ENCODE data around the gene PRKAR1B.

DNA sequence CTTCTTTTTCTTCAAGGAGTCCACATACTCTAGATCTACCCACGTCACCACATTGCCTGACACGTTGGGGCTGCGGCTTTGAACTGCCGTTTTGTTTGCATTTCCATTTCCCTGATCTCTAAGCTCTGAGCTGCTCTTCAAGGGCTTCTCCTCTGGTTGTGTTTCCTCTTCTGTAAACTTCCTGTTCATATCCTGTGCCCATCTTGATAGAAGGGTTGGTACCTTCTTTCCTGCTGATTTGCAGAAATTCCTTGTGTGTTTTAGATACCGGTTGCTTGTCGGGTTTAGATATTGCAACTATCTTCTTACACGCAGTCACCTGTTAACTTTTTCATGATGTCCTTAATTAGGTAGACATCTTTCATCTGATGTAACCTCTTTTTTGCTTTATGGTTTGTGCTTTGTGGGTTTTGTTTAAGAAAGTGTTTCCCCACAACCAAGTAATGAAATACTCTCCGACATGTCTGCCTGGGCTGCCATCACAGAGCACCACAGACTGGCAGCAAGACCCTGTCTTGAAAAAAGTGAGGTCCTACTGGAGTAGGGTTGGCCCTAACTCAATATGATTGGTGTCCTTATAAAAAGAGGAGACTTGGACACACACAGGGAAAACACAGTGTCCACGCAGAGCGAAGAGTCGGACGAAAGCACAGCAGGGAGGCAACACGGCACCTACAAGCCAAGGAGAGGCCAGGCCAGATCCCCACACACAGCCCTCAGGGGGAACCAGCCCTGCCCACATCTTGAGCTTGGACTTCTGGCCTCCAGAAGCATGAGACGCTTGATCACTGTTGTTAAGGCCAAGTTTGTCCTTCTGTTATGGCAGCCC is 108.3 kb downstream of the PRKAR1B start:
- TF ChIP-seq, protein P1, sequence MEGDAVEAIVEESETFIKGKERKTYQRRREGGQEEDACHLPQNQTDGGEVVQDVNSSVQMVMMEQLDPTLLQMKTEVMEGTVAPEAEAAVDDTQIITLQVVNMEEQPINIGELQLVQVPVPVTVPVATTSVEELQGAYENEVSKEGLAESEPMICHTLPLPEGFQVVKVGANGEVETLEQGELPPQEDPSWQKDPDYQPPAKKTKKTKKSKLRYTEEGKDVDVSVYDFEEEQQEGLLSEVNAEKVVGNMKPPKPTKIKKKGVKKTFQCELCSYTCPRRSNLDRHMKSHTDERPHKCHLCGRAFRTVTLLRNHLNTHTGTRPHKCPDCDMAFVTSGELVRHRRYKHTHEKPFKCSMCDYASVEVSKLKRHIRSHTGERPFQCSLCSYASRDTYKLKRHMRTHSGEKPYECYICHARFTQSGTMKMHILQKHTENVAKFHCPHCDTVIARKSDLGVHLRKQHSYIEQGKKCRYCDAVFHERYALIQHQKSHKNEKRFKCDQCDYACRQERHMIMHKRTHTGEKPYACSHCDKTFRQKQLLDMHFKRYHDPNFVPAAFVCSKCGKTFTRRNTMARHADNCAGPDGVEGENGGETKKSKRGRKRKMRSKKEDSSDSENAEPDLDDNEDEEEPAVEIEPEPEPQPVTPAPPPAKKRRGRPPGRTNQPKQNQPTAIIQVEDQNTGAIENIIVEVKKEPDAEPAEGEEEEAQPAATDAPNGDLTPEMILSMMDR (IDR thresholded peaks at IDR 0.05; ENCODE audit: low read length) = no peak
- no peak for TF ChIP-seq EZH2 (IDR thresholded peaks at IDR 0.05; ENCODE audit: borderline replicate concordance, low read length)

All from OCI-LY1 (cell line).